GM23338 (cell line): ENCODE results near the gene ADA. TPM values are rescaled to one million over a fixed set of nuclear protein-coding genes. Genes with fewer than 3 reads are reported as not detected.

Experiments
- ATAC-seq: fragments of 200-7000 bp; cut with Tn5 transposase; 3 replicates; pipeline ENCODE4 v1.9.1; 2020
- DNase-seq: peaks from one replicate; pipeline ENCODE4 v3.0.0-alpha.2; 2015; ENCODE audit warnings: low spot score
- H2AFZ ChIP-seq: fragments of 200-600 bp; sonication (generic); 2 replicates; pipeline ENCODE4 v1.8.0; 2016; ENCODE audit warnings: antibody characterized with exemption, mild to moderate bottlenecking, moderate library complexity
- H3F3A ChIP-seq: fragments of 200-600 bp; sonication (generic); replicated peaks from 2 replicates; pipeline ENCODE4 v1.8.0; 2017; ENCODE audit warnings: antibody characterized with exemption, mixed run types, low read depth
- H3K27ac ChIP-seq: fragments of 200-600 bp; sonication (generic); 2 replicates; pipeline ENCODE4 v1.6.1; 2016; ENCODE audit warnings: low read depth
- H3K27me3 ChIP-seq: fragments of 200-600 bp; sonication (generic); 2 replicates; pipeline ENCODE4 v1.8.0; 2016; ENCODE audit warnings: mild to moderate bottlenecking, mixed run types, moderate library complexity; ENCODE audit not compliant: insufficient read depth
- H3K36me3 ChIP-seq: fragments of 200-600 bp; sonication (generic); 2 replicates; pipeline ENCODE4 v1.8.0; 2016; ENCODE audit warnings: mild to moderate bottlenecking; ENCODE audit not compliant: insufficient read depth
- H3K4me1 ChIP-seq: fragments of 200-600 bp; sonication (generic); 2 replicates; pipeline ENCODE4 v1.8.0; 2016; ENCODE audit warnings: mild to moderate bottlenecking, moderate library complexity; ENCODE audit not compliant: insufficient read depth
- H3K4me2 ChIP-seq: fragments of 200-600 bp; sonication (generic); 2 replicates; pipeline ENCODE4 v1.7.1; 2017; ENCODE audit warnings: mixed run types
- H3K4me3 ChIP-seq: fragments of 200-600 bp; sonication (generic); 2 replicates; pipeline ENCODE4 v1.6.1; 2016; ENCODE audit warnings: mixed run types
- H3K79me2 ChIP-seq: fragments of 200-600 bp; sonication (generic); replicated peaks from 2 replicates; pipeline ENCODE4 v1.8.0; 2017; ENCODE audit warnings: mild to moderate bottlenecking; ENCODE audit not compliant: insufficient read depth
- H3K9me2 ChIP-seq: fragments of 200-600 bp; sonication (generic); 2 replicates; pipeline ENCODE4 v1.8.0; 2017; ENCODE audit not compliant: insufficient read depth
- H4K20me1 ChIP-seq: fragments of 200-600 bp; sonication (generic); replicated peaks from 2 replicates; pipeline ENCODE4 v1.8.0; 2017; ENCODE audit warnings: mild to moderate bottlenecking; ENCODE audit not compliant: insufficient read depth
- H3K27ac Mint-ChIP-seq: 2 replicates; pipeline ENCODE4 v1.8.0; 2020; ENCODE audit warnings: inconsistent platforms, mild to moderate bottlenecking, moderate library complexity, mixed read lengths
- H3K27me3 Mint-ChIP-seq: 3 replicates; pipeline ENCODE4 v1.8.0; 2022; ENCODE audit warnings: low read depth, mild to moderate bottlenecking, moderate library complexity, mixed read lengths, inconsistent platforms; ENCODE audit not compliant: insufficient read depth, poor library complexity
- H3K36me3 Mint-ChIP-seq: 3 replicates; pipeline ENCODE4 v1.8.0; 2021; ENCODE audit warnings: low read depth, mild to moderate bottlenecking, inconsistent platforms, moderate library complexity, mixed read lengths
- H3K4me1 Mint-ChIP-seq: 3 replicates; pipeline ENCODE4 v1.8.0; 2020; ENCODE audit warnings: mild to moderate bottlenecking, inconsistent platforms, mixed read lengths
- H3K4me3 Mint-ChIP-seq: 3 replicates; pipeline ENCODE4 v1.8.0; 2021; ENCODE audit warnings: moderate library complexity, mild to moderate bottlenecking, inconsistent platforms, mixed read lengths
- H3K9me3 Mint-ChIP-seq: 3 replicates; pipeline ENCODE4 v1.8.0; 2020; ENCODE audit warnings: moderate library complexity, mild to moderate bottlenecking, inconsistent platforms, mixed read lengths
- CREB1 ChIP-seq: fragments of 250-450 bp; sonication (Bioruptor Pico); IDR thresholded peaks from 2 replicates; pipeline ENCODE4 v1.5.0; 2020; ENCODE audit warnings: low read depth, mild to moderate bottlenecking, moderate library complexity
- EZH2phosphoT487 ChIP-seq: fragments of 200-600 bp; sonication (generic); IDR thresholded peaks from one replicate; pipeline ENCODE4 v1.8.1; 2018; ENCODE audit warnings: antibody characterized with exemption; ENCODE audit not compliant: unreplicated experiment
- JUNB ChIP-seq: IDR thresholded peaks from one replicate; pipeline ENCODE4 v1.6.1; 2016; ENCODE audit warnings: antibody characterized with exemption; ENCODE audit not compliant: unreplicated experiment
- NANOG ChIP-seq: IDR thresholded peaks from 2 replicates; pipeline ENCODE4 v1.6.1; 2016; ENCODE audit warnings: antibody characterized with exemption, borderline replicate concordance
- STAT1 ChIP-seq: IDR thresholded peaks from one replicate; pipeline ENCODE4 v1.6.1; 2016; ENCODE audit warnings: antibody characterized with exemption; ENCODE audit not compliant: unreplicated experiment
- ZNF114 ChIP-seq: fragments of 250-450 bp; sonication (Bioruptor Pico); IDR thresholded peaks from 2 replicates; pipeline ENCODE4 v1.5.0; 2020; ENCODE audit warnings: mild to moderate bottlenecking, moderate library complexity
- ZNF331 ChIP-seq: fragments of 250-450 bp; sonication (Bioruptor Pico); IDR thresholded peaks from 2 replicates; pipeline ENCODE4 v1.5.0; 2020; ENCODE audit warnings: low read depth, mild to moderate bottlenecking, moderate library complexity
- polyA plus RNA-seq: library from polyadenylated mRNA; unstranded; fragments of >200 nt; fragmentation: Nextera tagmentation; extraction: Ambion mirVana; gene quantifications from 2 replicates; pipeline ENCODE4 v1.2.1, GENCODE V29; 2016
- total RNA-seq: library from RNA; depleted of rRNA; stranded (reverse); fragments of >200 nt; shearing (Covaris generic); gene quantifications from 2 replicates; pipeline ENCODE4 v1.2.3, GENCODE V29; 2014
- TF ChIP-seq, protein P1 (sequence below): IDR thresholded peaks from 2 replicates; pipeline ENCODE4 v1.6.1; 2016; ENCODE audit warnings: antibody characterized with exemption
- TF ChIP-seq, protein P2 (sequence below), 2 experiments: fragments of 200-600 bp in 1 of 2; sonication (generic) in 1 of 2; conservative IDR thresholded peaks; 2 replicates each; pipeline versions ENCODE4 v1.5.1 to v1.6.1; 2016 to 2017; ENCODE audit warnings: antibody characterized with exemption in 2 of 2, low read depth in 2 of 2, mild to moderate bottlenecking in 2 of 2, moderate library complexity in 1 of 2
- TF ChIP-seq, protein P3 (sequence below): IDR thresholded peaks from one replicate; pipeline ENCODE4 v1.6.1; 2018; ENCODE audit warnings: antibody characterized with exemption; ENCODE audit not compliant: unreplicated experiment
- TF ChIP-seq, protein P4 (sequence below): fragments of 250-450 bp; sonication (Bioruptor Pico); IDR thresholded peaks from 2 replicates; pipeline ENCODE4 v1.5.0; 2020; ENCODE audit warnings: mild to moderate bottlenecking, moderate library complexity

The ADA gene
- total and polyA plus RNA-seq, 2 experiments from 2014 or later: 15.8 to 16.2 TPM

DNA sequence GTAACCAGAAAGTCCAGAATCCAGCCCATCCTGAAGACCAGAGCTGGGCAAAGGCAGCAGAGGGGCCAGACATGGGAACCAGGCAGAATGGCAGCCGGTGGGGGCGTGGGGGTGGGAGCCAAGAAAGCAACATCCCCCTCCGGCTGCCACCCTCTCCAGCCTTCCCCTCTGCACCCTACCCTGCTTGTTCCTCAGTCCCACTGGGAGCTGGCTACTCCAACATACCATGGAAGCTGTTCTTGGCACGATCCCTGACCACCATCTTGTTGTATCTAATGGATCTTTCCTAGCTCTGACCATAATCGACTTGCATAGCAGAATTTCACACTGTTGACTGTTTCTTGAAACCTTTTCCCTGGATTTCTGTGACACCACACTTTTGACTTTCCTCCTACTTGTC lies 30.2 kb downstream of the ADA start (continued):
- TF ChIP-seq, protein P1, sequence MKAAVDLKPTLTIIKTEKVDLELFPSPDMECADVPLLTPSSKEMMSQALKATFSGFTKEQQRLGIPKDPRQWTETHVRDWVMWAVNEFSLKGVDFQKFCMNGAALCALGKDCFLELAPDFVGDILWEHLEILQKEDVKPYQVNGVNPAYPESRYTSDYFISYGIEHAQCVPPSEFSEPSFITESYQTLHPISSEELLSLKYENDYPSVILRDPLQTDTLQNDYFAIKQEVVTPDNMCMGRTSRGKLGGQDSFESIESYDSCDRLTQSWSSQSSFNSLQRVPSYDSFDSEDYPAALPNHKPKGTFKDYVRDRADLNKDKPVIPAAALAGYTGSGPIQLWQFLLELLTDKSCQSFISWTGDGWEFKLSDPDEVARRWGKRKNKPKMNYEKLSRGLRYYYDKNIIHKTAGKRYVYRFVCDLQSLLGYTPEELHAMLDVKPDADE: no peak

DNA sequence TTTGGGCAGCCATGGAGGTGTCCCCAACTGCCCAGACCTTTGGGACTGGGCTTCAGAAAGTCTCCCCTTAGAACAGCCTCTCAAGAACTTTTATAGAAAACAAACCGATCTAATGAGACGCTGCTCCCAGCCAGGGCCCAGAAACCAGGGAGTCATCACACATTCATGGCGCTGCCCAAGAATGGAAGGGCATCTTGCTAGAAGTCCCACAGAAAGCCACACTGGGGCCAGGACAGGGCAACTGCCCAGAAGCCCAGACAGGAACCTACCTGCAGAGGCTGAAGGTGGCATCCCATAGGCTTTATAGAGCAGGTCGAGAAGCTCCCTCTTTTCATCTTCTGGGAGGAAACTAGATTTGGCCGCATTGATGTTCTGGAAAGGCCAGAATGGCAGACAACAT lies 31.5 kb downstream of the ADA start:
- H3K9me3 Mint-ChIP-seq: no peaks in the 10 kb centered on the region
- ATAC-seq: no peak
- Histone ChIP-seq H3K36me3 (no peaks in the 10 kb centered on the region), H4K20me1 (peaks cover 15% of the 10 kb centered on the region; the same call in 1 of the 2 replicates), H2AFZ (no peak overlapping the region), H3K9me2 (no peaks in the 10 kb centered on the region), H3K4me2 (no peak overlapping the region), H3K79me2 (no peaks in the 10 kb centered on the region), H3K27me3 (peaks cover 50% of the 10 kb centered on the region), H3K4me3 (no peak overlapping the region), H3K27ac (no peak overlapping the region), H3F3A (no peaks in the 10 kb centered on the region), H3K4me1 (peaks cover 22% of the 10 kb centered on the region)
- H3K4me1 Mint-ChIP-seq: peaks cover 32% of the 10 kb centered on the region
- no peak overlapping the region for H3K27ac Mint-ChIP-seq
- DNase-seq: no peak
- TF ChIP-seq JUNB (no peak), CREB1 (CRISPR knock-in tag) (no peak), EZH2phosphoT487 (no peak), STAT1 (no peak), NANOG (no peak), ZNF331 (CRISPR knock-in tag) (no peak), ZNF114 (no peak)
- TF ChIP-seq, protein P1: no peak
- TF ChIP-seq, protein P2, sequence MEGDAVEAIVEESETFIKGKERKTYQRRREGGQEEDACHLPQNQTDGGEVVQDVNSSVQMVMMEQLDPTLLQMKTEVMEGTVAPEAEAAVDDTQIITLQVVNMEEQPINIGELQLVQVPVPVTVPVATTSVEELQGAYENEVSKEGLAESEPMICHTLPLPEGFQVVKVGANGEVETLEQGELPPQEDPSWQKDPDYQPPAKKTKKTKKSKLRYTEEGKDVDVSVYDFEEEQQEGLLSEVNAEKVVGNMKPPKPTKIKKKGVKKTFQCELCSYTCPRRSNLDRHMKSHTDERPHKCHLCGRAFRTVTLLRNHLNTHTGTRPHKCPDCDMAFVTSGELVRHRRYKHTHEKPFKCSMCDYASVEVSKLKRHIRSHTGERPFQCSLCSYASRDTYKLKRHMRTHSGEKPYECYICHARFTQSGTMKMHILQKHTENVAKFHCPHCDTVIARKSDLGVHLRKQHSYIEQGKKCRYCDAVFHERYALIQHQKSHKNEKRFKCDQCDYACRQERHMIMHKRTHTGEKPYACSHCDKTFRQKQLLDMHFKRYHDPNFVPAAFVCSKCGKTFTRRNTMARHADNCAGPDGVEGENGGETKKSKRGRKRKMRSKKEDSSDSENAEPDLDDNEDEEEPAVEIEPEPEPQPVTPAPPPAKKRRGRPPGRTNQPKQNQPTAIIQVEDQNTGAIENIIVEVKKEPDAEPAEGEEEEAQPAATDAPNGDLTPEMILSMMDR (conservative IDR thresholded peaks at IDR 0.05; ENCODE audit: low read depth in 2 of 2): no peak
- TF ChIP-seq, protein P3, sequence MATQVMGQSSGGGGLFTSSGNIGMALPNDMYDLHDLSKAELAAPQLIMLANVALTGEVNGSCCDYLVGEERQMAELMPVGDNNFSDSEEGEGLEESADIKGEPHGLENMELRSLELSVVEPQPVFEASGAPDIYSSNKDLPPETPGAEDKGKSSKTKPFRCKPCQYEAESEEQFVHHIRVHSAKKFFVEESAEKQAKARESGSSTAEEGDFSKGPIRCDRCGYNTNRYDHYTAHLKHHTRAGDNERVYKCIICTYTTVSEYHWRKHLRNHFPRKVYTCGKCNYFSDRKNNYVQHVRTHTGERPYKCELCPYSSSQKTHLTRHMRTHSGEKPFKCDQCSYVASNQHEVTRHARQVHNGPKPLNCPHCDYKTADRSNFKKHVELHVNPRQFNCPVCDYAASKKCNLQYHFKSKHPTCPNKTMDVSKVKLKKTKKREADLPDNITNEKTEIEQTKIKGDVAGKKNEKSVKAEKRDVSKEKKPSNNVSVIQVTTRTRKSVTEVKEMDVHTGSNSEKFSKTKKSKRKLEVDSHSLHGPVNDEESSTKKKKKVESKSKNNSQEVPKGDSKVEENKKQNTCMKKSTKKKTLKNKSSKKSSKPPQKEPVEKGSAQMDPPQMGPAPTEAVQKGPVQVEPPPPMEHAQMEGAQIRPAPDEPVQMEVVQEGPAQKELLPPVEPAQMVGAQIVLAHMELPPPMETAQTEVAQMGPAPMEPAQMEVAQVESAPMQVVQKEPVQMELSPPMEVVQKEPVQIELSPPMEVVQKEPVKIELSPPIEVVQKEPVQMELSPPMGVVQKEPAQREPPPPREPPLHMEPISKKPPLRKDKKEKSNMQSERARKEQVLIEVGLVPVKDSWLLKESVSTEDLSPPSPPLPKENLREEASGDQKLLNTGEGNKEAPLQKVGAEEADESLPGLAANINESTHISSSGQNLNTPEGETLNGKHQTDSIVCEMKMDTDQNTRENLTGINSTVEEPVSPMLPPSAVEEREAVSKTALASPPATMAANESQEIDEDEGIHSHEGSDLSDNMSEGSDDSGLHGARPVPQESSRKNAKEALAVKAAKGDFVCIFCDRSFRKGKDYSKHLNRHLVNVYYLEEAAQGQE: no peak
- TF ChIP-seq, protein P4, sequence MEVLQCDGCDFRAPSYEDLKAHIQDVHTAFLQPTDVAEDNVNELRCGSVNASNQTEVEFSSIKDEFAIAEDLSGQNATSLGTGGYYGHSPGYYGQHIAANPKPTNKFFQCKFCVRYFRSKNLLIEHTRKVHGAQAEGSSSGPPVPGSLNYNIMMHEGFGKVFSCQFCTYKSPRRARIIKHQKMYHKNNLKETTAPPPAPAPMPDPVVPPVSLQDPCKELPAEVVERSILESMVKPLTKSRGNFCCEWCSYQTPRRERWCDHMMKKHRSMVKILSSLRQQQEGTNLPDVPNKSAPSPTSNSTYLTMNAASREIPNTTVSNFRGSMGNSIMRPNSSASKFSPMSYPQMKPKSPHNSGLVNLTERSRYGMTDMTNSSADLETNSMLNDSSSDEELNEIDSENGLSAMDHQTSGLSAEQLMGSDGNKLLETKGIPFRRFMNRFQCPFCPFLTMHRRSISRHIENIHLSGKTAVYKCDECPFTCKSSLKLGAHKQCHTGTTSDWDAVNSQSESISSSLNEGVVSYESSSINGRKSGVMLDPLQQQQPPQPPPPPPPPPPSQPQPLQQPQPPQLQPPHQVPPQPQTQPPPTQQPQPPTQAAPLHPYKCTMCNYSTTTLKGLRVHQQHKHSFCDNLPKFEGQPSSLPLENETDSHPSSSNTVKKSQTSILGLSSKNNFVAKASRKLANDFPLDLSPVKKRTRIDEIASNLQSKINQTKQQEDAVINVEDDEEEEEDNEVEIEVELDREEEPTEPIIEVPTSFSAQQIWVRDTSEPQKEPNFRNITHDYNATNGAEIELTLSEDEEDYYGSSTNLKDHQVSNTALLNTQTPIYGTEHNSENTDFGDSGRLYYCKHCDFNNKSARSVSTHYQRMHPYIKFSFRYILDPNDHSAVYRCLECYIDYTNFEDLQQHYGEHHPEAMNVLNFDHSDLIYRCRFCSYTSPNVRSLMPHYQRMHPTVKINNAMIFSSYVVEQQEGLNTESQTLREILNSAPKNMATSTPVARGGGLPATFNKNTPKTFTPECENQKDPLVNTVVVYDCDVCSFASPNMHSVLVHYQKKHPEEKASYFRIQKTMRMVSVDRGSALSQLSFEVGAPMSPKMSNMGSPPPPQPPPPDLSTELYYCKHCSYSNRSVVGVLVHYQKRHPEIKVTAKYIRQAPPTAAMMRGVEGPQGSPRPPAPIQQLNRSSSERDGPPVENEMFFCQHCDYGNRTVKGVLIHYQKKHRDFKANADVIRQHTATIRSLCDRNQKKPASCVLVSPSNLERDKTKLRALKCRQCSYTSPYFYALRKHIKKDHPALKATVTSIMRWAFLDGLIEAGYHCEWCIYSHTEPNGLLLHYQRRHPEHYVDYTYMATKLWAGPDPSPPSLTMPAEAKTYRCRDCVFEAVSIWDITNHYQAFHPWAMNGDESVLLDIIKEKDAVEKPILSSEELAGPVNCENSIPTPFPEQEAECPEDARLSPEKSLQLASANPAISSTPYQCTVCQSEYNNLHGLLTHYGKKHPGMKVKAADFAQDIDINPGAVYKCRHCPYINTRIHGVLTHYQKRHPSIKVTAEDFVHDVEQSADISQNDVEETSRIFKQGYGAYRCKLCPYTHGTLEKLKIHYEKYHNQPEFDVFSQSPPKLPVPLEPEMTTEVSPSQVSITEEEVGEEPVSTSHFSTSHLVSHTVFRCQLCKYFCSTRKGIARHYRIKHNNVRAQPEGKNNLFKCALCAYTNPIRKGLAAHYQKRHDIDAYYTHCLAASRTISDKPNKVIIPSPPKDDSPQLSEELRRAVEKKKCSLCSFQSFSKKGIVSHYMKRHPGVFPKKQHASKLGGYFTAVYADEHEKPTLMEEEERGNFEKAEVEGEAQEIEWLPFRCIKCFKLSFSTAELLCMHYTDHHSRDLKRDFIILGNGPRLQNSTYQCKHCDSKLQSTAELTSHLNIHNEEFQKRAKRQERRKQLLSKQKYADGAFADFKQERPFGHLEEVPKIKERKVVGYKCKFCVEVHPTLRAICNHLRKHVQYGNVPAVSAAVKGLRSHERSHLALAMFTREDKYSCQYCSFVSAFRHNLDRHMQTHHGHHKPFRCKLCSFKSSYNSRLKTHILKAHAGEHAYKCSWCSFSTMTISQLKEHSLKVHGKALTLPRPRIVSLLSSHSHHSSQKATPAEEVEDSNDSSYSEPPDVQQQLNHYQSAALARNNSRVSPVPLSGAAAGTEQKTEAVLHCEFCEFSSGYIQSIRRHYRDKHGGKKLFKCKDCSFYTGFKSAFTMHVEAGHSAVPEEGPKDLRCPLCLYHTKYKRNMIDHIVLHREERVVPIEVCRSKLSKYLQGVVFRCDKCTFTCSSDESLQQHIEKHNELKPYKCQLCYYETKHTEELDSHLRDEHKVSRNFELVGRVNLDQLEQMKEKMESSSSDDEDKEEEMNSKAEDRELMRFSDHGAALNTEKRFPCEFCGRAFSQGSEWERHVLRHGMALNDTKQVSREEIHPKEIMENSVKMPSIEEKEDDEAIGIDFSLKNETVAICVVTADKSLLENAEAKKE (CRISPR knock-in tag): no peak
- H3K27me3 Mint-ChIP-seq: peaks cover 19% of the 10 kb centered on the region
- no peak overlapping the region for H3K4me3 Mint-ChIP-seq
- H3K36me3 Mint-ChIP-seq: peaks cover 74% of the 10 kb centered on the region
